Bronchial epithelial cell (primary cell): ENCODE results near the gene LUZP1. TPM values are rescaled to one million over a fixed set of nuclear protein-coding genes. Genes with fewer than 3 reads are reported as not detected.

Experiments used
- DNase-seq: peaks from one replicate; pipeline ENCODE4 v3.0.0-alpha.2; 2010; ENCODE audit warnings: low read depth
- FAIRE-seq: peaks from 2 replicates; lab custom pipeline; 2011; peaks lifted over from hg19 to GRCh38; lab: Jason Lieb, UNC
- H3K27me3 ChIP-seq: 2 replicates; pipeline ENCODE4 v1.5.1; 2011; ENCODE audit warnings: low read length; ENCODE audit not compliant: control insufficient read depth, insufficient read depth
- H3K36me3 ChIP-seq: 2 replicates; pipeline ENCODE4 v1.5.1; 2011; ENCODE audit warnings: low read length; ENCODE audit not compliant: control insufficient read depth, insufficient read depth
- H3K4me3 ChIP-seq: 2 replicates; pipeline ENCODE4 v1.5.1; 2011; ENCODE audit warnings: mild to moderate bottlenecking, low read depth, low read length, control low read depth
- CTCF ChIP-seq: IDR thresholded peaks from 2 replicates; pipeline ENCODE4 v1.5.1; 2011; ENCODE audit warnings: mild to moderate bottlenecking, moderate library complexity, low read length, control low read depth, inconsistent platforms; ENCODE audit not compliant: insufficient read depth, severe bottlenecking
- total RNA-seq: library from RNA; depleted of rRNA; stranded (reverse); fragments of >200 nt; gene quantifications from 2 replicates; pipeline ENCODE4 v1.2.1, GENCODE V29; 2014

LUZP1 gene
- total RNA-seq, 1 donor from 2014 or later = 17.6 TPM

- no peaks in the 10 kb centered on the region for H3K27me3 ChIP-seq
- H3K36me3 ChIP-seq = peaks cover 46% of the 10 kb centered on the region
- DNase-seq = no peak
- TF ChIP-seq CTCF = no peak
- FAIRE-seq = no peak
- no peak overlapping the region for H3K4me3 ChIP-seq
These were observed 80.6 kb downstream of the LUZP1 start for GRCh38 chr1:23088027-23088426.

- Histone ChIP-seq H3K36me3 (peaks cover 35% of the 10 kb centered on the region), H3K4me3 (no peak overlapping the region), H3K27me3 (no peaks in the 10 kb centered on the region)
- no peak for TF ChIP-seq CTCF
- DNase-seq (no peak), FAIRE-seq (peak; percentile 23)
These were observed 83.0 kb downstream of the LUZP1 start for GRCh38 chr1:23085696-23086095.

- DNase-seq = no peak
- no peak for TF ChIP-seq CTCF
- FAIRE-seq = no peak
- no peak overlapping the region for H3K4me3 ChIP-seq
- peaks cover 32% of the 10 kb centered on the region for H3K36me3 ChIP-seq
- H3K27me3 ChIP-seq = no peaks in the 10 kb centered on the region
These were observed 83.8 kb downstream of the LUZP1 start for GRCh38 chr1:23084880-23085279.

- DNase-seq (no peak), FAIRE-seq (peak; percentile 13)
- peaks cover 29% of the 10 kb centered on the region for H3K36me3 ChIP-seq
- no peak overlapping the region for H3K4me3 ChIP-seq
- H3K27me3 ChIP-seq = no peaks in the 10 kb centered on the region
- TF ChIP-seq CTCF = no peak
These were observed 84.8 kb downstream of the LUZP1 start for GRCh38 chr1:23083714-23084480.

GRCh38 chr1:23081376-23081775 is 87.3 kb downstream of the LUZP1 start:
- Histone ChIP-seq H3K4me3 (no peak overlapping the region), H3K27me3 (no peaks in the 10 kb centered on the region), H3K36me3 (peaks cover 13% of the 10 kb centered on the region)
- DNase-seq = no peak
- peak; percentile 48 for TF ChIP-seq CTCF
- no peak for FAIRE-seq
